HepG2 (cell line): ENCODE results near the gene NOS2. TPM values are rescaled to one million over a fixed set of nuclear protein-coding genes. Genes with fewer than 3 reads are reported as not detected.

Experiments
- CBFB ChIP-seq: sonication (generic); formaldehyde crosslinking; IDR thresholded peaks from 2 replicates; pipeline ENCODE4 v1.4.0; 2020; ENCODE audit warnings: missing genetic modification reagents
- SP140L ChIP-seq: sonication (generic); formaldehyde crosslinking; IDR thresholded peaks from 2 replicates; pipeline ENCODE4 v1.4.0; 2020; ENCODE audit warnings: missing genetic modification reagents, borderline replicate concordance
- ZBTB1 ChIP-seq: sonication (generic); formaldehyde crosslinking; IDR thresholded peaks from 2 replicates; pipeline ENCODE4 v1.4.0; 2020; ENCODE audit warnings: missing genetic modification reagents, borderline replicate concordance
- ZNF260 ChIP-seq: sonication (generic); formaldehyde crosslinking; IDR thresholded peaks from 2 replicates; pipeline ENCODE4 v1.4.0; 2020; ENCODE audit warnings: missing genetic modification reagents, low read depth, mild to moderate bottlenecking, borderline replicate concordance
- polyA plus RNA-seq, 8 experiments: library from polyadenylated mRNA; depleted of rRNA in 3 of 8; stranded (reverse) in 7 of 8; unstranded in 1 of 8; fragments of >200 nt; fragmentation: Illumina TruSeq in 4 of 8; extraction: Trizol in 4 of 8; gene quantifications; 2 replicates each; pipeline versions ENCODE4 v1.2.1 to v1.2.3, GENCODE V29; 2011 to 2016; ENCODE audit warnings: low read depth in 4 of 8, missing spikeins in 1 of 8, mixed read lengths in 1 of 8; ENCODE audit not compliant: insufficient read depth in 1 of 8
- small RNA-seq, 3 experiments: library from RNA; depleted of rRNA; stranded (forward); fragments of <200 nt; gene quantifications; one replicate each; pipeline ENCODE3, GENCODE V24; 2012; ENCODE audit warnings: low read depth in 2 of 3, low replicate concordance in 1 of 3; ENCODE audit not compliant: insufficient read length in 3 of 3, insufficient read depth in 2 of 3
- total RNA-seq, 5 experiments: library from RNA; depleted of rRNA; stranded (reverse); fragments of >200 nt; fragmentation: Illumina TruSeq; extraction: Trizol; gene quantifications; 2 replicates each; pipeline ENCODE4 v1.2.3, GENCODE V29; 2016; ENCODE audit warnings: low read depth in 1 of 5
- TF ChIP-seq, protein P1 (sequence below), 2 experiments: IDR thresholded peaks; 2 replicates each; pipeline ENCODE4 v1.6.1; 2011 to 2012; ENCODE audit warnings: low read length in 2 of 2, borderline replicate concordance in 1 of 2, low read depth in 1 of 2, mild to moderate bottlenecking in 1 of 2, moderate library complexity in 1 of 2

The NOS2 gene
- total and polyA plus RNA-seq, 2 of the 13 experiments (the other 11 are each of a cell fraction or from before 2014, with no cell fraction given): 0.02 TPM; not detected in 1

DNA sequence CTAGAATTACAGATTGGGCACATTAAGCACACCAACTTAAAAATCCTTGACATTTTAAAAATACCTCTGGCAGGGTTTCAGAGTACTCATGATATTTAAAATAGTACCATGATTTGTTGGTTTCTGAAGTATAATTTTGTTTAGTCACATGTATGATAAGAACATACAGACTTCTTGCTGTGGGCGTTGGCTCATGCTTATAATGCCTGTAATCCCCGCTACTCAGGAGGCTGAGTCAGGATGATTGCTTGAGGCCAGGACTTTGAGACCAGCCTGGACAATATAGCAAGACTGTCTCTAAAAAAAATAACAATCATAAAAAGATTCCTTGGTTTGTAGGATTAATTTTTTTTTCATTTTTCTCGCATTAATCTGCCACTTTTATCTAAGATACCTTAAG lies 78.5 kb downstream of the NOS2 start (continued):
- TF ChIP-seq ZBTB1 (no peak), ZNF260 (CRISPR knock-in tag) (no peak), CBFB (CRISPR knock-in tag) (no peak), SP140L (CRISPR knock-in tag) (no peak)
- TF ChIP-seq, protein P1, sequence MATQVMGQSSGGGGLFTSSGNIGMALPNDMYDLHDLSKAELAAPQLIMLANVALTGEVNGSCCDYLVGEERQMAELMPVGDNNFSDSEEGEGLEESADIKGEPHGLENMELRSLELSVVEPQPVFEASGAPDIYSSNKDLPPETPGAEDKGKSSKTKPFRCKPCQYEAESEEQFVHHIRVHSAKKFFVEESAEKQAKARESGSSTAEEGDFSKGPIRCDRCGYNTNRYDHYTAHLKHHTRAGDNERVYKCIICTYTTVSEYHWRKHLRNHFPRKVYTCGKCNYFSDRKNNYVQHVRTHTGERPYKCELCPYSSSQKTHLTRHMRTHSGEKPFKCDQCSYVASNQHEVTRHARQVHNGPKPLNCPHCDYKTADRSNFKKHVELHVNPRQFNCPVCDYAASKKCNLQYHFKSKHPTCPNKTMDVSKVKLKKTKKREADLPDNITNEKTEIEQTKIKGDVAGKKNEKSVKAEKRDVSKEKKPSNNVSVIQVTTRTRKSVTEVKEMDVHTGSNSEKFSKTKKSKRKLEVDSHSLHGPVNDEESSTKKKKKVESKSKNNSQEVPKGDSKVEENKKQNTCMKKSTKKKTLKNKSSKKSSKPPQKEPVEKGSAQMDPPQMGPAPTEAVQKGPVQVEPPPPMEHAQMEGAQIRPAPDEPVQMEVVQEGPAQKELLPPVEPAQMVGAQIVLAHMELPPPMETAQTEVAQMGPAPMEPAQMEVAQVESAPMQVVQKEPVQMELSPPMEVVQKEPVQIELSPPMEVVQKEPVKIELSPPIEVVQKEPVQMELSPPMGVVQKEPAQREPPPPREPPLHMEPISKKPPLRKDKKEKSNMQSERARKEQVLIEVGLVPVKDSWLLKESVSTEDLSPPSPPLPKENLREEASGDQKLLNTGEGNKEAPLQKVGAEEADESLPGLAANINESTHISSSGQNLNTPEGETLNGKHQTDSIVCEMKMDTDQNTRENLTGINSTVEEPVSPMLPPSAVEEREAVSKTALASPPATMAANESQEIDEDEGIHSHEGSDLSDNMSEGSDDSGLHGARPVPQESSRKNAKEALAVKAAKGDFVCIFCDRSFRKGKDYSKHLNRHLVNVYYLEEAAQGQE (IDR thresholded peaks at IDR 0.05; ENCODE audit: borderline replicate concordance in 1 of 2, low read depth in 1 of 2, low read length in 2 of 2): no peak

Small RNA genes within 50 kb of the gene (small RNA-seq; reads per million reads assigned to genes)
- gene AC130289.1 (0 reads per million in 3 experiments), gene AC130289.2 (0 reads per million in 3 experiments)

Other genes with a start within 250 kb of the NOS2 start
- 0.40 and 0.56 TPM in 2 replicates for gene LGALS9, start 169.3 kb downstream of the NOS2 start, total RNA-seq (2016; rRNA removed; fragmentation: Illumina TruSeq; extraction: Trizol)
- gene LGALS9, start 169.3 kb downstream of the NOS2 start, polyA plus RNA-seq (2011; rRNA removed): 1.4 and 1.6 TPM in 2 replicates
- 0.18 and 0.24 TPM in 2 replicates for gene LYRM9, start 92.8 kb upstream of the NOS2 start, total RNA-seq (2016; rRNA removed; fragmentation: Illumina TruSeq; extraction: Trizol)
- gene LYRM9, start 92.8 kb upstream of the NOS2 start, polyA plus RNA-seq (2011; rRNA removed): 0.34 and 0.66 TPM in 2 replicates
- gene NLK, start 242.1 kb upstream of the NOS2 start, total RNA-seq (2016; rRNA removed; fragmentation: Illumina TruSeq; extraction: Trizol): 13.2 and 13.4 TPM in 2 replicates
- gene NLK, start 242.1 kb upstream of the NOS2 start, polyA plus RNA-seq (2011; rRNA removed): 14.6 and 17.6 TPM in 2 replicates